GM19397 (cell line): ENCODE results near the gene SPI1.

Experiments
- ATAC-seq: cut with Tn5 transposase; IDR thresholded peaks from one replicate; pipeline ENCODE4 v1.9.1; 2021; ENCODE audit warnings: mild to moderate bottlenecking, moderate library complexity; ENCODE audit not compliant: unreplicated experiment

The SPI1 gene

DNA sequence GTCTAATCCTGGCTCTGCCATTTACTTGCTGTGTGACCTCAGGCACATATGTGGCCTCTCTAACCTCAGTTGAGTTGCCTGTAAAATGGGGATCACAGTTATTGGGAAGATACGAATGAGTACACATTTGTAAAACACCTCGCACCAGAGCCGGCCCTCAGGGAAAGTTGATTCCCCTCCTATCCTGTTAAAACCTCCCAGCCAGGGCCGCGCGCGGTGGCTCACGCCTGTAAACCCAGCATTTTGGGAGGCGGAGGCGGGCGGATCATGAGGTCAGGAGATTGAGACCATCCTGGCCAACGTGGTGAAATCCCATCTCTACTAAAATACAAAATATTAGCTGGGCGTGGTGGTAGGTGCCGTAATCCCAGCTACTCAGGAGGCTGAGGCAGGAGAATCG lies 18.0 kb downstream of the SPI1 start:
- ATAC-seq: no peak

DNA sequence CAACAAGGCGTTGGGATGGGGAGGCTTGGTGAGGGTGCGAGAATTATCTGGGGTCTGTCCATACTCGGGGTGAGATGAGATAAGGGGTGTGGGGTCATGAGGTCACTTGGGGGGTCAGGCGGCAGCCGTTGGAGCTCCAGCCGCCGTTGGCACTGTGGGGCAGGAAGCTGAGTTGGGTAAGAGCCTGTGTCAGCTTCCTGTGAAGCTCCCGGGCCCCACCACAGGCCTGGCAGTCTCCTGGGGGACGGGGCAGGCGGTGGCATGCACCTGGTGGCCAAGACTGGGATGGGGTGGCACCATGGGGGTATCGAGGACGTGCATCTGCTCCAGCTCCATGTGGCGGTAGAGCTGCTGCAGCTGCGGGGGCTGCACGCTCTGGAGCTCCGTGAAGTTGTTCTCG lies 18.8 kb downstream of the SPI1 start:
- no peak for ATAC-seq

GRCh38 chr11:47359162-47359561 lies 19.2 kb downstream of the SPI1 start:
- ATAC-seq: no peak

DNA sequence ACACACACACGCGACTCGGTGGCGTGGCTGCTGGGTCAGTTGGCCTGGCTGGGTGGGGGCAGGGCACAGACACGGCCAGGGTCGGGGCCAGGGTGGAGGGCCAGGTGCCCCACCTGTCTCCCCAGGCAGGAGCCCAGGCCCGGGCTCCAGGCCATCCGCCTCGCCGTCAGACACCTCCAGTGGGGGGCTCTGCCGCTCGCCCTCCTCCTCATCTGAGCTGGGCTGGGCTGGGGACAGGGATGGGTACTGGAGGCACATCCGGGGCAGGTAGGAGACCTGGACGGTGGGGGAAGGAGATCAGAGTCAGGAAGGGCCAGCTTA lies 19.7 kb downstream of the SPI1 start:
- no peak for ATAC-seq

- ATAC-seq: no peak
Observed at GRCh38 chr11:47357985-47358730, 20.2 kb downstream of the SPI1 start.

- no peak for ATAC-seq
Observed at GRCh38 chr11:47356998-47357329, 21.4 kb downstream of the SPI1 start.

- ATAC-seq: no peak
Observed at GRCh38 chr11:47356129-47356997, 22.0 kb downstream of the SPI1 start.

DNA sequence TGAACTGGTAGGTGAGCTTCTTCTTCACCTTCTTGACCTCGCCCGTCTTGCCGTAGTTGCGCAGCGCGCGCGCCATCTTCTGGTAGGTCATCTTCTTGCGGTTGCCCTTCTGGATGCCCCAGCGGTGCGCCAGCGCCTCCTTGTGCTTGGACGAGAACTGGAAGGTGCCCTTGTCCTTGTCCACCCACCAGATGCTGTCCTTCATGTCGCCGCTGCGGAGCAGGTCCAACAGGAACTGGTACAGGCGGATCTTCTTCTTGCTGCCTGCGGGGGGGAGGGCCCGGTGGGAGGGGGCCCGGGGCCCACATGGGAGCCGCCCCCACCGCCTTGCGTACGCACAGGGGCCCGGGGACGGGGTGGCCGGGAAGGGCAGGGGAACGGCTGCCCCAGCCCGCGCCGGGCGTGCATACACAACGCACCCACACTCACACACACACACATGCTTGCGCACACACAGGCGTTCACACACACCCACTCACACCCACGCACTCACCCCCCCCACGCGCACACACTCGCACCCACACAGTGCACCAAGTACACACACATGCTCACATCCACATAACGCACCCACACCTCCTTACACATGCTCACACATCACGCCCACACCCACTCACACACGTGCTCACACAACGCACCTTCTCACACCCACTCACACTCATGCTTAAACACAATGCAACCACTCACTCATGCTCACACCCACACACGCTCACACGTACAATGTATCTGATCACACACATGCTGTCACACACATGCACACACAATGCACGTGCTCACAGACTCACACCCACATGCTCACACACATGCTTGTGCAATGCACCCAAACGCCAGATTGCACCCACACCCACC lies 22.8 kb downstream of the SPI1 start:
- ATAC-seq: no peak

DNA sequence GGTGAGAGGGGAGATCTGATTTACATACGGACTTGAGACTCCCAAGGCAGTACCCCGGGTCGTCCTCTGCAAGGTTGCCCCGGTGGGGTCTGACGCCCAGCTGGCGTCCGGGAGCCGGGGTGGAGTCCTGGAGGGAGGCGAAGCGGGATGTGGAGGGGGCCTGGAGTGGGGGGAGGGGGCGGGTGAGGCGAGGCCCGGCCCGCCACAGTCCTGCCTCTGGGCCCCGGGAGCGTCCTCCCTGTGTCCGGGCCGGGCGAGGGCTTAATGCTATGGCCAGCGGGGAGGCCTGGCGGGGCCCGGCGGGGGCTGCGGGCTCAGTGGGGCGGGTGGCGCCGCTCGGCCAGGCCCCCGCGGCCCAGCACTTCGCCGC lies 23.4 kb downstream of the SPI1 start:
- ATAC-seq: no peak

GRCh38 chr11:47353978-47354774 lies 24.2 kb downstream of the SPI1 start:
- no peak for ATAC-seq

GRCh38 chr11:47352556-47352955 lies 25.8 kb downstream of the SPI1 start, which contains the start of gene MYBPC3:
MYBPC3 (minus strand) TSS chr11:47352702; CDS start chr11:47352647, 55 bp downstream.
- ATAC-seq: no peak

- no peak for ATAC-seq
Observed at GRCh38 chr11:47351156-47352126, 26.9 kb downstream of the SPI1 start.

GRCh38 chr11:47350315-47350714 lies 28.0 kb downstream of the SPI1 start:
- no peak for ATAC-seq

- ATAC-seq: no peak
Observed at GRCh38 chr11:47349521-47350095, 28.7 kb downstream of the SPI1 start.

DNA sequence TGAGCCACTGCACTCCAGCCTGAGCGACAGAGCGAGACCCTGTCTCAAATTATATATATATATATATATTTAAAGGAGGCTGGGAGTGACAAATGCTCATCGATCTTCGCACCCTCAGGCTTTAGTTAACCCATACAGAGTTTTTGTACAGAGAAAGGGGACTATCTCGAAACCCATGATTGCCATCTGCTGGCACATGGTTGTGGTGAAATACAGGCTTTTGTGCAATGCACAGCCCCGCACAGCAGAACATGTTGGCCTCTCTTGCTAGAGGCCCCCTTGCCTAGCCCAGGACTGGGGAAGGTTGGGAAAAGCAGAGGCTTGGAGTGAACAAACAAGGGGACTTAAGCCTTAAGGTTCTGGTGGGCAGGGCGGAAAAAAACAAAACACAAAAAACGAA lies 29.5 kb downstream of the SPI1 start:
- no peak for ATAC-seq

DNA sequence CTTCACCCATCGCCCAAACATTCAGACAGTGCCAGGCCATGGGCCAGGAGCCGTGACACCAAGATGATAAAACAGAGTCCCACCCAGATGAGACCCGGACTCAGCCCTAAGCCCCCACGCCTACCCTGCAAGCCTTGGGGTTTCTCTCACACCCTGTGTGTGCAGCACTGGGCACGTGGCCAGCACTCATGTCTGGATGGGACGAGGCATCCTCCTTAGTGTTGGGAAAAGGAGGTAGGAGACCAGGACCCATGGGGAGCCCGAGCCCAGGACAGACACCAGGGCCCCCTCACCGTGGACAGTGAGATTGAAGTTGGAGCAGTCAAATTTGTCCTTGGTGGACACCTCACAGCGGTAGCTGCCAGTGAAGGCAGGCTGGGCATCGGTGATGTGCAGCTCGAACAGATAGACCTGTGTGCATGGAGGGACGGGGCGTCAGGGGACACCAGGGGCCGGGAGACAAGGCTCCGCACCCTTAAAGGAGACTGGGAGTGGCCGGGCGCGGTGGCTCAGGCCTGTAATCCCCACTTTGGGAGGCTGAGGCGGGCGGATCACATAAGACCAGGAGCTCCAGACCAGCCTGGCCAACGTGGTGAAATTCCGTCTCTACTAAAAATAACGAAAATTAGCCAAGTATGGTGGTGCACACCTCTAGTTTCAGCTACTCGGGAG lies 30.1 kb downstream of the SPI1 start:
- ATAC-seq: no peak

GRCh38 chr11:47347137-47347536 lies 31.2 kb downstream of the SPI1 start:
- ATAC-seq: no peak

GRCh38 chr11:47345890-47346563 lies 32.3 kb downstream of the SPI1 start:
- no peak for ATAC-seq
